ENCODE measurements around the gene DMWD. TPM values are rescaled to one million over a fixed set of nuclear protein-coding genes. Genes with fewer than 3 reads are reported as not detected.

DMWD gene
- total and polyA plus RNA-seq, 12 donors: 44.6 to 78.1 (median 68.0) TPM

DNA sequence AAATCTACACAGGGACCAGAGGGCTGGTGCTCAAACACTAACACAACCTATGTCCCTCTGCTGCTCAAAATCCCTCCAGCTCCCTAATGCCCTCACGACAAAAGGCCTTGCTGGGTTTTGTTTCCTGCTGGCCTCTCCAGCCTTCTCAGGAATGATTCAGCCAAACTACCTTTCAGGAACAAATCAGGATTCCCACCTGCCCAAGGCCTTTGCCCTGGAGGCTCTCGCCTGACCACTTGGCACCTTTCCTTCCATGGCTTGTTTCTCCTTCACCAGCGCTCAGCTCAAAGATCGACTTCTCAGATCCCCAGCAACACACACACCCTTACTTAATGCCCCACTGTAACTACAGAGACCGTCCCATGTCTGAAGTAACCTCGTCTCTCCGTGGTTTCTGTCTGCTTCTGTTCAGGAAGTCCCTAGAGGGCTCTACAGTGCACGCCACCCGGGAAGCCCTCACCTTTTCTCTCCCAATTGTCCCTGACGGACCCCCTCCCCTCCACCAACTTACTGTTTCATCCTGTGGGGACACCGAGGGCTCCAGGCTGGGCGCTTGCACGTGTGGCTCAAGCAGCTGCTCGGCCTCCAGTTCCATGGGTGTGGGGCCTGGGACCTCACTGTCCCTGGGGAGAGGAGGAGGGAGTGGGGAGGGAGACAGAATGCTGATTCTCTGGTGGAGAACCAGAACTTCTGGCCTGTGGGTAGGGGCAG lies 20.4 kb downstream of the DMWD start:
- ATAC-seq (no peak), DNase-seq (no peak)
- Histone ChIP-seq H3K9me3 (no peaks in the 10 kb centered on the region), H3K4me1 (peaks cover 4 to 32% (median 13%) of the 10 kb centered on the region in 9 donors), H3K4me3 (no peak overlapping the region), H3K27me3 (peaks cover 0 to 70% (median 0%) of the 10 kb centered on the region in 7 donors), H3K36me3 (peaks cover 0 to 61% (median 18%) of the 10 kb centered on the region in 9 donors), H3K27ac (peak overlapping the region in 1 of 10 donors; percentile 12)
- TF ChIP-seq, protein P1, sequence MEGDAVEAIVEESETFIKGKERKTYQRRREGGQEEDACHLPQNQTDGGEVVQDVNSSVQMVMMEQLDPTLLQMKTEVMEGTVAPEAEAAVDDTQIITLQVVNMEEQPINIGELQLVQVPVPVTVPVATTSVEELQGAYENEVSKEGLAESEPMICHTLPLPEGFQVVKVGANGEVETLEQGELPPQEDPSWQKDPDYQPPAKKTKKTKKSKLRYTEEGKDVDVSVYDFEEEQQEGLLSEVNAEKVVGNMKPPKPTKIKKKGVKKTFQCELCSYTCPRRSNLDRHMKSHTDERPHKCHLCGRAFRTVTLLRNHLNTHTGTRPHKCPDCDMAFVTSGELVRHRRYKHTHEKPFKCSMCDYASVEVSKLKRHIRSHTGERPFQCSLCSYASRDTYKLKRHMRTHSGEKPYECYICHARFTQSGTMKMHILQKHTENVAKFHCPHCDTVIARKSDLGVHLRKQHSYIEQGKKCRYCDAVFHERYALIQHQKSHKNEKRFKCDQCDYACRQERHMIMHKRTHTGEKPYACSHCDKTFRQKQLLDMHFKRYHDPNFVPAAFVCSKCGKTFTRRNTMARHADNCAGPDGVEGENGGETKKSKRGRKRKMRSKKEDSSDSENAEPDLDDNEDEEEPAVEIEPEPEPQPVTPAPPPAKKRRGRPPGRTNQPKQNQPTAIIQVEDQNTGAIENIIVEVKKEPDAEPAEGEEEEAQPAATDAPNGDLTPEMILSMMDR (IDR thresholded peaks at IDR 0.05): no peak
- 75 to 76% methylated on average over 14 of the region's 14 CpGs for WGBS, 2 donors
- intact Hi-C loops (cut with DNase I): no loop called here

DNA sequence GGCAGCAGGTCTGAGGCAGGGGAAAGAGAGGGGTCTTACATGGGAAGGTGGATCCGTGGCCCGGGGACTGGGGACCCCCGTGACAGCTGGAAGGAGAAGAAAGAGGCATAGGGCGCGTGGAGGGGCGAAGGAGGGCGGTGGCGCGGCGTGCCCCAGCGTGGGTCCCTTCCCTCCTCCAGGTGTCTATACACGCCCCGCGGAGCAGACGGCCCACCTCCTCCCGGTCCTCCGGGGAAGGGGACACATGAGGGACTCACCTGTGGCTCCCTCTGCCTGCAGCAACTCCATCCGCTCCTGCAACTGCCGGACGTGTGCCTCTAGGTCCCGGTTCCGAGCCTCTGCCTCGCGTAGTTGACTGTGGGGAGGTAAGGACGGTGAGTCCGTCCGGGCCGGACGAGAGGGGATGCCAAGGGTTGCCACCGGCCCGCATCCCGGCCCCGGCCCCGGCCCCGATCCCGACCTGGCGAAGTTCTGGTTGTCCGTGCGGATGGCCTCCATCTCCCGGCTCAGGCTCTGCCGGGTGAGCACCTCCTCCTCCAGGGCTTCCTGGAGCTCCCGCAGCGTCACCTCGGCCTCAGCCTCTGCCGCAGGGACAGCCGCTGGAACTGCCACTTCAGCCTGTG lies 21.2 kb downstream of the DMWD start:
- Histone ChIP-seq H3K4me3 (peak overlapping the region in 6 of 10 donors; percentile 75 to 94 (median 90)), H3K36me3 (peaks cover 0 to 52% (median 10%) of the 10 kb centered on the region in 9 donors), H3K4me1 (peaks cover 8 to 41% (median 21%) of the 10 kb centered on the region in 9 donors), H3K27ac (peak overlapping the region in 9 of 10 donors; percentile 80 to 100 (median 97)), H3K9me3 (no peaks in the 10 kb centered on the region), H3K27me3 (peaks cover 0 to 70% (median 0%) of the 10 kb centered on the region in 7 donors)
- ATAC-seq (no peak), DNase-seq (peak in 1 of 2 donors; percentile 31)
- intact Hi-C loops (cut with DNase I): loop anchor here in 5 of 10 donors (2.0 kb wide), 3 partner anchors 21 to 79 kb away; partner anchors contain the start of genes DMWD (in 1 of the 5) and QPCTL (in 1 of the 5)
- TF ChIP-seq, protein P1 (IDR thresholded peaks at IDR 0.05): no peak
- 79 to 86% methylated on average over 42 to 46 of the region's 46 CpGs for whole genome bisulfite sequencing, 2 donors

DNA sequence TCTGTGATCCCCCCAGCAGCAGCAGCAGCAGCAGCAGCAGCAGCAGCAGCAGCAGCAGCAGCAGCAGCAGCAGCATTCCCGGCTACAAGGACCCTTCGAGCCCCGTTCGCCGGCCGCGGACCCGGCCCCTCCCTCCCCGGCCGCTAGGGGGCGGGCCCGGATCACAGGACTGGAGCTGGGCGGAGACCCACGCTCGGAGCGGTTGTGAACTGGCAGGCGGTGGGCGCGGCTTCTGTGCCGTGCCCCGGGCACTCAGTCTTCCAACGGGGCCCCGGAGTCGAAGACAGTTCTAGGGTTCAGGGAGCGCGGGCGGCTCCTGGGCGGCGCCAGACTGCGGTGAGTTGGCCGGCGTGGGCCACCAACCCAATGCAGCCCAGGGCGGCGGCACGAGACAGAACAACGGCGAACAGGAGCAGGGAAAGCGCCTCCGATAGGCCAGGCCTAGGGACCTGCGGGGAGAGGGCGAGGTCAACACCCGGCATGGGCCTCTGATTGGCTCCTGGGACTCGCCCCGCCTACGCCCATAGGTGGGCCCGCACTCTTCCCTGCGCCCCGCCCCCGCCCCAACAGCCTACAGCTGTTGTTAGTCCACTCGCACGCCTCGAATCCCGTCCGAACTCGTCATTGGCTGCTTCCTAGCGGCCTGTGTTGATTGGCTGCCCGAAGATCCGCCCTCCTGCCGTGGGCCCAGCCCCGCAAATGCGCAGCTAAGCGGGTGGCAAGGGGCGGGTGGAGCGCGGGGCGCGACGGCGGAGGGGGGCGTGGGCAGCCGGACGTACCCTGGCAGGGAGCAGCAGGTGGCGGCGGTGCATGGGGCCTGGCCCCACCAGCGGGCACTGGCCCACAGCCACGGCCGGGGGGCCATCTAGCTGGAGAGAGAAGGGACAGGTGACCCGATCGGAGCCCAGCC lies 22.2 kb downstream of the DMWD start:
- ATAC-seq (peak; percentile 71 to 82 (median 78)), DNase-seq (peak; percentile 95 to 96)
- Histone ChIP-seq H3K27me3 (peaks cover 0 to 78% (median 0%) of the 10 kb centered on the region in 7 donors), H3K9me3 (no peaks in the 10 kb centered on the region), H3K4me3 (peak overlapping the region; percentile 45 to 94 (median 86)), H3K27ac (peak overlapping the region; percentile 80 to 100 (median 94)), H3K4me1 (peaks cover 18 to 50% (median 31%) of the 10 kb centered on the region in 9 donors), H3K36me3 (peaks cover 0 to 46% (median 8%) of the 10 kb centered on the region in 9 donors)
- 1 to 3% methylated on average over 65 to 79 of the region's 79 CpGs for WGBS, 2 donors
- intact Hi-C loops (cut with DNase I): loop anchor here in 6 of 10 donors (1.0 to 2.0 kb wide), 5 partner anchors 22 to 78 kb away; partner anchors contain the start of genes DMWD (in 1 of the 6) and QPCTL (in 1 of the 6)
- TF ChIP-seq, protein P1 (IDR thresholded peaks at IDR 0.05): peak; percentile 95 to 99 (median 96)

Measured in heart right ventricle (tissue), 16 donors.